WTC11 (cell line): ENCODE data around the gene PRKCSH. TPM values are rescaled to one million over a fixed set of nuclear protein-coding genes. Genes with fewer than 3 reads are reported as not detected.
A peak's percentile ranks its signal among the peaks of the same experiment; 100 is the strongest.

ENCODE experiments used
- ATAC-seq: fragments of 200-7000 bp; cut with Tn5 transposase; 2 replicates; pipeline ENCODE4 v1.10.0; 2021; ENCODE audit warnings: mild to moderate bottlenecking, moderate library complexity
- CTCF ChIA-PET: fragments of 300-600 bp; sonication (Branson Sonifier 250); formaldehyde crosslinking; loops from one replicate; lab custom pipeline; 2021; ENCODE audit warnings: antibody characterized with exemption; lab: Charles Lee
- POLR2A ChIA-PET: fragments of 350-600 bp; sonication (Branson Sonifier 250); formaldehyde crosslinking; loops from one replicate; lab custom pipeline; 2021; ENCODE audit warnings: antibody characterized with exemption; lab: Charles Lee
- DNase-seq: peaks from one replicate; pipeline ENCODE4 v3.0.0; 2021; ENCODE audit warnings: low spot score
- H3K27ac Mint-ChIP-seq: 2 replicates; pipeline ENCODE4 v1.8.0; 2021; ENCODE audit warnings: mixed read lengths
- H3K27me3 Mint-ChIP-seq: 2 replicates; pipeline ENCODE4 v1.8.0; 2021; ENCODE audit warnings: low read depth, mild to moderate bottlenecking, moderate library complexity, mixed read lengths
- H3K36me3 Mint-ChIP-seq: 2 replicates; pipeline ENCODE4 v1.8.0; 2021; ENCODE audit warnings: mixed read lengths
- H3K4me1 Mint-ChIP-seq: 2 replicates; pipeline ENCODE4 v1.8.0; 2022; ENCODE audit warnings: mixed read lengths
- H3K4me3 Mint-ChIP-seq: 2 replicates; pipeline ENCODE4 v1.8.0; 2021; ENCODE audit warnings: mild to moderate bottlenecking, moderate library complexity, mixed read lengths
- H3K9me3 Mint-ChIP-seq: 2 replicates; pipeline ENCODE4 v1.8.0; 2021; ENCODE audit warnings: mixed read lengths
- EMX1 ChIP-seq: fragments of 250-450 bp; sonication (Bioruptor Pico); IDR thresholded peaks from 2 replicates; pipeline ENCODE4 v1.8.0; 2021; ENCODE audit warnings: mild to moderate bottlenecking
- ETV6 ChIP-seq: sonication (generic); formaldehyde crosslinking; IDR thresholded peaks from 2 replicates; pipeline ENCODE4 v1.8.1; 2022; ENCODE audit warnings: mild to moderate bottlenecking, missing genetic modification reagents
- FOXJ3 ChIP-seq: sonication (generic); formaldehyde crosslinking; IDR thresholded peaks from 2 replicates; pipeline ENCODE4 v1.9.0; 2021; ENCODE audit warnings: missing genetic modification reagents, mild to moderate bottlenecking, borderline replicate concordance
- MXD4 ChIP-seq: fragments of 250-450 bp; sonication (Bioruptor Pico); IDR thresholded peaks from 2 replicates; pipeline ENCODE4 v1.8.0; 2021; ENCODE audit warnings: mild to moderate bottlenecking, moderate library complexity, borderline replicate concordance
- NR2C2 ChIP-seq: sonication (generic); formaldehyde crosslinking; IDR thresholded peaks from 2 replicates; pipeline ENCODE4 v1.8.0; 2022; ENCODE audit warnings: mild to moderate bottlenecking, missing genetic modification reagents
- NR3C1 ChIP-seq: sonication (generic); formaldehyde crosslinking; conservative IDR thresholded peaks from 2 replicates; pipeline ENCODE4 v1.8.1; 2023; ENCODE audit warnings: low read depth, mild to moderate bottlenecking, missing genetic modification reagents
- RORB ChIP-seq: fragments of 250-450 bp; sonication (Bioruptor Pico); IDR thresholded peaks from 2 replicates; pipeline ENCODE4 v1.9.0; 2021; ENCODE audit warnings: mild to moderate bottlenecking
- TCF7 ChIP-seq: sonication (generic); formaldehyde crosslinking; IDR thresholded peaks from 2 replicates; pipeline ENCODE4 v1.8.0; 2022; ENCODE audit warnings: mild to moderate bottlenecking, low read depth, missing genetic modification reagents, moderate library complexity
- TEAD4 ChIP-seq: sonication (generic); formaldehyde crosslinking; IDR thresholded peaks from 2 replicates; pipeline ENCODE4 v1.8.0; 2022; ENCODE audit warnings: mild to moderate bottlenecking, missing genetic modification reagents
- ZNF121 ChIP-seq: sonication (generic); formaldehyde crosslinking; IDR thresholded peaks from 2 replicates; pipeline ENCODE4 v1.8.0; 2023; ENCODE audit warnings: missing genetic modification reagents
- ZNF219 ChIP-seq: sonication (generic); formaldehyde crosslinking; IDR thresholded peaks from 2 replicates; pipeline ENCODE4 v1.8.0; 2023; ENCODE audit warnings: missing genetic modification reagents, mild to moderate bottlenecking, borderline replicate concordance
- total RNA-seq: library from RNA; stranded (reverse); gene quantifications from 3 replicates; pipeline ENCODE4 v1.2.3, GENCODE V29; 2021
- TF ChIP-seq, protein P1 (sequence below): fragments of 250-450 bp; sonication (Bioruptor Pico); IDR thresholded peaks from 2 replicates; pipeline ENCODE4 v1.9.0; 2021; ENCODE audit warnings: mild to moderate bottlenecking, borderline replicate concordance
- TF ChIP-seq, protein P2 (sequence below): sonication (generic); formaldehyde crosslinking; IDR thresholded peaks from 2 replicates; pipeline ENCODE4 v1.8.1; 2023; ENCODE audit warnings: mild to moderate bottlenecking, missing genetic modification reagents, moderate library complexity
- TF ChIP-seq, protein P3 (sequence below): sonication (generic); formaldehyde crosslinking; IDR thresholded peaks from 2 replicates; pipeline ENCODE4 v1.8.1; 2022; ENCODE audit warnings: mild to moderate bottlenecking, moderate library complexity, missing genetic modification reagents
- TF ChIP-seq, protein P4 (sequence below): sonication (generic); formaldehyde crosslinking; IDR thresholded peaks from 2 replicates; pipeline ENCODE4 v1.8.0; 2022; ENCODE audit warnings: mild to moderate bottlenecking, missing genetic modification reagents
- TF ChIP-seq, protein P5 (sequence below): sonication (generic); formaldehyde crosslinking; IDR thresholded peaks from 2 replicates; pipeline ENCODE4 v1.8.1; 2023; ENCODE audit warnings: mild to moderate bottlenecking, missing genetic modification reagents
- TF ChIP-seq, protein P6 (sequence below): sonication (generic); formaldehyde crosslinking; IDR thresholded peaks from 2 replicates; pipeline ENCODE4 v1.8.0; 2022; ENCODE audit warnings: mild to moderate bottlenecking, missing genetic modification reagents
- TF ChIP-seq, protein P7 (sequence below): sonication (generic); formaldehyde crosslinking; conservative IDR thresholded peaks from 2 replicates; pipeline ENCODE4 v1.8.1; 2023; ENCODE audit warnings: mild to moderate bottlenecking, low read depth, missing genetic modification reagents, moderate library complexity

PRKCSH gene
- total RNA-seq, 1 experiment from 2014 or later: 396 TPM

DNA sequence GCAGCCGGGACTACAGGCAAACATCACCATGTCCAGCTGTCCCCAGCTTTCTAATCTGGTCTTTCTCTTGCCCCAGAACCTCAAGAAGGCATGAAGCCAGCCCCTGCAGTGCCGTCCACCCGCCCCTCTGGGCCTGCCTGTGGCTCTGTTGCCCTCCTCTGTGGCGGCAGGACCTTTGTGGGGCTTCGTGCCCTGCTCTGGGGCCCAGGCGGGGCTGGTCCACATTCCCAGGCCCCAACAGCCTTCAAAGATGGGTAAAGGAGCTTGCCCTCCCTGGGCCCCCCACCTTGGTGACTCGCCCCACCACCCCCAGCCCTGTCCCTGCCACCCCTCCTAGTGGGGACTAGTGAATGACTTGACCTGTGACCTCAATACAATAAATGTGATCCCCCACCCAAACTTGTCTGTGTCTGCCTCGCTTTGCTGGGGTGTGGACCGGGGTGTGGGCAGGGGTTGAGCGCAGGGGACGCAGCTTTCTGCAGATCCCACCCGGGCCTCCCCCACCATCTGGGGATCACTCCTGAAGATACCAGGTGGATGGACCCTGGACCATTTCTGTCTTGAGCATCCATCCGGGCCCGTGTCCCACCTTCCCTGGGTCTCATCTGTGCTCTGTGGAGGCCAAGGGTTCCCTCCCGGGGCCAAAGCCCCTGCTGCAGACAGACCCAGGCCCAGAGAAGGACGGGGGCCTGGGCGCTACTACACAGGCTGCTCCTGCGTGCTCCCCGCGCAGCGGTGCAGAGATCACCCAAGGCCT, 15.3 kb downstream of the PRKCSH start:
- ChIA-PET POLR2A (no interaction called here), CTCF (interaction anchor here (1.0 to 1.7 kb wide), 3 partner anchors 11 to 32 kb away, joined by 3 to 8 read pairs (median 4); partner anchors contain the start of genes ODAD3 and PRKCSH)
- TF ChIP-seq ZNF219 (CRISPR knock-in tag): no peak
- TF ChIP-seq TEAD4 (CRISPR knock-in tag): no peak
- TF ChIP-seq, protein P1, sequence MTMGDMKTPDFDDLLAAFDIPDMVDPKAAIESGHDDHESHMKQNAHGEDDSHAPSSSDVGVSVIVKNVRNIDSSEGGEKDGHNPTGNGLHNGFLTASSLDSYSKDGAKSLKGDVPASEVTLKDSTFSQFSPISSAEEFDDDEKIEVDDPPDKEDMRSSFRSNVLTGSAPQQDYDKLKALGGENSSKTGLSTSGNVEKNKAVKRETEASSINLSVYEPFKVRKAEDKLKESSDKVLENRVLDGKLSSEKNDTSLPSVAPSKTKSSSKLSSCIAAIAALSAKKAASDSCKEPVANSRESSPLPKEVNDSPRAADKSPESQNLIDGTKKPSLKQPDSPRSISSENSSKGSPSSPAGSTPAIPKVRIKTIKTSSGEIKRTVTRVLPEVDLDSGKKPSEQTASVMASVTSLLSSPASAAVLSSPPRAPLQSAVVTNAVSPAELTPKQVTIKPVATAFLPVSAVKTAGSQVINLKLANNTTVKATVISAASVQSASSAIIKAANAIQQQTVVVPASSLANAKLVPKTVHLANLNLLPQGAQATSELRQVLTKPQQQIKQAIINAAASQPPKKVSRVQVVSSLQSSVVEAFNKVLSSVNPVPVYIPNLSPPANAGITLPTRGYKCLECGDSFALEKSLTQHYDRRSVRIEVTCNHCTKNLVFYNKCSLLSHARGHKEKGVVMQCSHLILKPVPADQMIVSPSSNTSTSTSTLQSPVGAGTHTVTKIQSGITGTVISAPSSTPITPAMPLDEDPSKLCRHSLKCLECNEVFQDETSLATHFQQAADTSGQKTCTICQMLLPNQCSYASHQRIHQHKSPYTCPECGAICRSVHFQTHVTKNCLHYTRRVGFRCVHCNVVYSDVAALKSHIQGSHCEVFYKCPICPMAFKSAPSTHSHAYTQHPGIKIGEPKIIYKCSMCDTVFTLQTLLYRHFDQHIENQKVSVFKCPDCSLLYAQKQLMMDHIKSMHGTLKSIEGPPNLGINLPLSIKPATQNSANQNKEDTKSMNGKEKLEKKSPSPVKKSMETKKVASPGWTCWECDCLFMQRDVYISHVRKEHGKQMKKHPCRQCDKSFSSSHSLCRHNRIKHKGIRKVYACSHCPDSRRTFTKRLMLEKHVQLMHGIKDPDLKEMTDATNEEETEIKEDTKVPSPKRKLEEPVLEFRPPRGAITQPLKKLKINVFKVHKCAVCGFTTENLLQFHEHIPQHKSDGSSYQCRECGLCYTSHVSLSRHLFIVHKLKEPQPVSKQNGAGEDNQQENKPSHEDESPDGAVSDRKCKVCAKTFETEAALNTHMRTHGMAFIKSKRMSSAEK: no peak
- TF ChIP-seq MXD4 (CRISPR knock-in tag): no peak
- TF ChIP-seq TCF7: no peak
- Mint-ChIP-seq H3K9me3 (no peaks in the 10 kb centered on the region), H3K36me3 (peaks cover 2% of the 10 kb centered on the region; the same call in 1 of the 2 replicates), H3K4me1 (peaks cover 25% of the 10 kb centered on the region), H3K4me3 (no peak overlapping the region), H3K27ac (peak overlapping the region; percentile 85), H3K27me3 (no peaks in the 10 kb centered on the region; the same call in 1 of the 2 replicates)
- DNase-seq: no peak
- ATAC-seq: 0 out of 2 replicates have a peak, but pooled peaks have one; percentile 5

DNA sequence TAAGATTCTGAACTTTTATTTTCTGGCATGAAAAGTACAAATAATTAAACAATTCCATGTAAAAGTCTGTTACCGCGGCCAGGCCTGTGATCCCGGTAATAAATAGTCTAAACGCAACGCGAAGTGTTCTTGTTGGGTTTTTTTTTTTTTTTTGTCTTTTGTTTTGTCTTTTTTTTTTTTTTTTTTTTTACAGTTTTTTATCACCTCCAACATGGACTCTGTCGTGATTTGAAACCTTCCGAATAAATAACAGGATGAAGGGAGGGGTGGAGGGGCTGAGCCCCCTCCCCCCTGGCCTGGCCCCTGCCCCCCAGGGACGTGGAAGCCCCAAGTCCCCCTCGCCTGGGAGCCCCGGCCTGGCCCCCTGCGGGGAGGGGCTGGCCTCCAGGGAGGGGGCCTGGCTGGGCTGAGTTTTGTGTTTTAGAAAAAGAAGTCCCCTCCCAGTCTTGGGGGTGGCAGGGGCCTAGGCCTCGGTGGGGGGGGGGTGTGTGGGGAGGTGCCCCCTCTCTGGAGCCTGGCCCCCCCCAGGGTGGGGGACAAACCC, 16.0 kb downstream of the PRKCSH start:
- peaks cover 2% of the 10 kb centered on the region; the same call in 1 of the 2 replicates for H3K36me3 Mint-ChIP-seq
- H3K27ac Mint-ChIP-seq: 0 out of 2 replicates have a peak overlapping the region, but pooled peaks have one; percentile 85
- H3K9me3 Mint-ChIP-seq: no peaks in the 10 kb centered on the region
- H3K4me1 Mint-ChIP-seq: peaks cover 25% of the 10 kb centered on the region
- ATAC-seq (no peak), DNase-seq (no peak)
- POLR2A ChIA-PET: no interaction called here
- no peak overlapping the region for H3K4me3 Mint-ChIP-seq
- CTCF ChIA-PET: interaction anchor here (1.1 to 2.4 kb wide), 15 partner anchors 7 to 158 kb away, joined by 3 to 37 read pairs (median 8); partner anchors contain the start of genes ELAVL3, EPOR, ODAD3 and PRKCSH
- no peaks in the 10 kb centered on the region; the same call in 1 of the 2 replicates for H3K27me3 Mint-ChIP-seq
- TF ChIP-seq NR3C1 (CRISPR knock-in tag): no peak
- no peak for TF ChIP-seq RORB
- no peak for TF ChIP-seq MXD4 (CRISPR knock-in tag)
- no peak for TF ChIP-seq ETV6 (CRISPR knock-in tag)
- no peak for TF ChIP-seq ZNF219 (CRISPR knock-in tag)
- TF ChIP-seq, protein P2, sequence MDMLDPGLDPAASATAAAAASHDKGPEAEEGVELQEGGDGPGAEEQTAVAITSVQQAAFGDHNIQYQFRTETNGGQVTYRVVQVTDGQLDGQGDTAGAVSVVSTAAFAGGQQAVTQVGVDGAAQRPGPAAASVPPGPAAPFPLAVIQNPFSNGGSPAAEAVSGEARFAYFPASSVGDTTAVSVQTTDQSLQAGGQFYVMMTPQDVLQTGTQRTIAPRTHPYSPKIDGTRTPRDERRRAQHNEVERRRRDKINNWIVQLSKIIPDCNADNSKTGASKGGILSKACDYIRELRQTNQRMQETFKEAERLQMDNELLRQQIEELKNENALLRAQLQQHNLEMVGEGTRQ (CRISPR knock-in tag): no peak
- TF ChIP-seq, protein P3, sequence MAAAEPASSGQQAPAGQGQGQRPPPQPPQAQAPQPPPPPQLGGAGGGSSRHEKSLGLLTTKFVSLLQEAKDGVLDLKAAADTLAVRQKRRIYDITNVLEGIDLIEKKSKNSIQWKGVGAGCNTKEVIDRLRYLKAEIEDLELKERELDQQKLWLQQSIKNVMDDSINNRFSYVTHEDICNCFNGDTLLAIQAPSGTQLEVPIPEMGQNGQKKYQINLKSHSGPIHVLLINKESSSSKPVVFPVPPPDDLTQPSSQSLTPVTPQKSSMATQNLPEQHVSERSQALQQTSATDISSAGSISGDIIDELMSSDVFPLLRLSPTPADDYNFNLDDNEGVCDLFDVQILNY (CRISPR knock-in tag): no peak
- TF ChIP-seq, protein P4, sequence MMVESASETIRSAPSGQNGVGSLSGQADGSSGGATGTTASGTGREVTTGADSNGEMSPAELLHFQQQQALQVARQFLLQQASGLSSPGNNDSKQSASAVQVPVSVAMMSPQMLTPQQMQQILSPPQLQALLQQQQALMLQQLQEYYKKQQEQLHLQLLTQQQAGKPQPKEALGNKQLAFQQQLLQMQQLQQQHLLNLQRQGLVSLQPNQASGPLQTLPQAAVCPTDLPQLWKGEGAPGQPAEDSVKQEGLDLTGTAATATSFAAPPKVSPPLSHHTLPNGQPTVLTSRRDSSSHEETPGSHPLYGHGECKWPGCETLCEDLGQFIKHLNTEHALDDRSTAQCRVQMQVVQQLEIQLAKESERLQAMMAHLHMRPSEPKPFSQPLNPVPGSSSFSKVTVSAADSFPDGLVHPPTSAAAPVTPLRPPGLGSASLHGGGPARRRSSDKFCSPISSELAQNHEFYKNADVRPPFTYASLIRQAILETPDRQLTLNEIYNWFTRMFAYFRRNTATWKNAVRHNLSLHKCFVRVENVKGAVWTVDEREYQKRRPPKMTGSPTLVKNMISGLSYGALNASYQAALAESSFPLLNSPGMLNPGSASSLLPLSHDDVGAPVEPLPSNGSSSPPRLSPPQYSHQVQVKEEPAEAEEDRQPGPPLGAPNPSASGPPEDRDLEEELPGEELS (CRISPR knock-in tag): no peak
- TF ChIP-seq, protein P5, sequence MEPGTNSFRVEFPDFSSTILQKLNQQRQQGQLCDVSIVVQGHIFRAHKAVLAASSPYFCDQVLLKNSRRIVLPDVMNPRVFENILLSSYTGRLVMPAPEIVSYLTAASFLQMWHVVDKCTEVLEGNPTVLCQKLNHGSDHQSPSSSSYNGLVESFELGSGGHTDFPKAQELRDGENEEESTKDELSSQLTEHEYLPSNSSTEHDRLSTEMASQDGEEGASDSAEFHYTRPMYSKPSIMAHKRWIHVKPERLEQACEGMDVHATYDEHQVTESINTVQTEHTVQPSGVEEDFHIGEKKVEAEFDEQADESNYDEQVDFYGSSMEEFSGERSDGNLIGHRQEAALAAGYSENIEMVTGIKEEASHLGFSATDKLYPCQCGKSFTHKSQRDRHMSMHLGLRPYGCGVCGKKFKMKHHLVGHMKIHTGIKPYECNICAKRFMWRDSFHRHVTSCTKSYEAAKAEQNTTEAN (CRISPR knock-in tag): no peak
- TF ChIP-seq FOXJ3: no peak
- TF ChIP-seq, protein P6, sequence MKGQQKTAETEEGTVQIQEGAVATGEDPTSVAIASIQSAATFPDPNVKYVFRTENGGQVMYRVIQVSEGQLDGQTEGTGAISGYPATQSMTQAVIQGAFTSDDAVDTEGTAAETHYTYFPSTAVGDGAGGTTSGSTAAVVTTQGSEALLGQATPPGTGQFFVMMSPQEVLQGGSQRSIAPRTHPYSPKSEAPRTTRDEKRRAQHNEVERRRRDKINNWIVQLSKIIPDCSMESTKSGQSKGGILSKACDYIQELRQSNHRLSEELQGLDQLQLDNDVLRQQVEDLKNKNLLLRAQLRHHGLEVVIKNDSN (CRISPR knock-in tag): no peak
- TF ChIP-seq, protein P7, sequence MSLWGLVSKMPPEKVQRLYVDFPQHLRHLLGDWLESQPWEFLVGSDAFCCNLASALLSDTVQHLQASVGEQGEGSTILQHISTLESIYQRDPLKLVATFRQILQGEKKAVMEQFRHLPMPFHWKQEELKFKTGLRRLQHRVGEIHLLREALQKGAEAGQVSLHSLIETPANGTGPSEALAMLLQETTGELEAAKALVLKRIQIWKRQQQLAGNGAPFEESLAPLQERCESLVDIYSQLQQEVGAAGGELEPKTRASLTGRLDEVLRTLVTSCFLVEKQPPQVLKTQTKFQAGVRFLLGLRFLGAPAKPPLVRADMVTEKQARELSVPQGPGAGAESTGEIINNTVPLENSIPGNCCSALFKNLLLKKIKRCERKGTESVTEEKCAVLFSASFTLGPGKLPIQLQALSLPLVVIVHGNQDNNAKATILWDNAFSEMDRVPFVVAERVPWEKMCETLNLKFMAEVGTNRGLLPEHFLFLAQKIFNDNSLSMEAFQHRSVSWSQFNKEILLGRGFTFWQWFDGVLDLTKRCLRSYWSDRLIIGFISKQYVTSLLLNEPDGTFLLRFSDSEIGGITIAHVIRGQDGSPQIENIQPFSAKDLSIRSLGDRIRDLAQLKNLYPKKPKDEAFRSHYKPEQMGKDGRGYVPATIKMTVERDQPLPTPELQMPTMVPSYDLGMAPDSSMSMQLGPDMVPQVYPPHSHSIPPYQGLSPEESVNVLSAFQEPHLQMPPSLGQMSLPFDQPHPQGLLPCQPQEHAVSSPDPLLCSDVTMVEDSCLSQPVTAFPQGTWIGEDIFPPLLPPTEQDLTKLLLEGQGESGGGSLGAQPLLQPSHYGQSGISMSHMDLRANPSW (CRISPR knock-in tag): no peak
- TF ChIP-seq ZNF121: no peak
- TF ChIP-seq EMX1 (CRISPR knock-in tag): no peak
- TF ChIP-seq NR2C2 (CRISPR knock-in tag): no peak
